SK-N-SH (cell line): ENCODE results near the gene LRMDA. TPM values are rescaled to one million over a fixed set of nuclear protein-coding genes. Genes with fewer than 3 reads are reported as not detected.

ENCODE experiments used
- CTCF ChIA-PET: fragments of 300-600, 350-600 bp; formaldehyde crosslinking; extraction: SDS; loops from one replicate; lab custom pipeline; 2021; lab: Yijun Ruan, JAX
- POLR2A ChIA-PET: fragments of 350-600 bp; sonication (Branson Sonifier 250); formaldehyde crosslinking; extraction: SDS; loops from one replicate; lab custom pipeline; 2020; ENCODE audit warnings: antibody characterized with exemption, inconsistent platforms; lab: Yijun Ruan, JAX
- DNase-seq: peaks from one replicate; pipeline ENCODE4 v3.0.0; 2012
- H2AFZ ChIP-seq: fragments of 200-600 bp; sonication (generic); 2 replicates; pipeline ENCODE4 v1.8.1; 2016; ENCODE audit warnings: antibody characterized with exemption, mild to moderate bottlenecking, low read depth
- H3F3A ChIP-seq: fragments of 200-600 bp; sonication (generic); replicated peaks from 2 replicates; pipeline ENCODE3; 2016; ENCODE audit warnings: antibody characterized with exemption, mild to moderate bottlenecking; ENCODE audit not compliant: insufficient read depth
- H3K27ac ChIP-seq, 2 experiments: fragments of 200-500 bp in 1 of 2; fragments of 200-600 bp in 1 of 2; sonication (Bioruptor generic) in 1 of 2; sonication (generic), shearing (Covaris generic) in 1 of 2; 2 replicates each; pipeline versions ENCODE4 v1.5.1 to v1.6.1; 2014 to 2016; ENCODE audit warnings: low read depth in 2 of 2, inconsistent platforms in 1 of 2, low read length in 1 of 2, mild to moderate bottlenecking in 1 of 2, mixed read lengths in 1 of 2
- H3K27me3 ChIP-seq: fragments of 200-600 bp; sonication (generic), shearing (Covaris generic); 2 replicates; pipeline ENCODE4 v1.6.1; 2016; ENCODE audit warnings: mixed run types; ENCODE audit not compliant: insufficient read depth
- H3K36me3 ChIP-seq, 2 experiments: fragments of 200-500 bp in 1 of 2; fragments of 200-600 bp in 1 of 2; sonication (Bioruptor generic) in 1 of 2; sonication (generic) in 1 of 2; replicated peaks in 1 of 2; 2 replicates each; pipeline versions ENCODE3 to v1.5.1; 2014 to 2016; ENCODE audit warnings: low read length in 1 of 2, mild to moderate bottlenecking in 1 of 2; ENCODE audit not compliant: insufficient read depth in 2 of 2, control insufficient read depth in 1 of 2
- H3K4me1 ChIP-seq, 2 experiments: fragments of 200-500 bp in 1 of 2; fragments of 200-600 bp in 1 of 2; sonication (Bioruptor generic) in 1 of 2; sonication (generic), shearing (Covaris generic) in 1 of 2; 2 replicates each; pipeline versions ENCODE4 v1.5.1 to v1.6.1; 2014 to 2016; ENCODE audit warnings: low read depth in 1 of 2, low read length in 1 of 2, mixed run types in 1 of 2; ENCODE audit not compliant: insufficient read depth in 2 of 2, control insufficient read depth in 1 of 2
- H3K4me2 ChIP-seq: fragments of 200-600 bp; sonication (generic), shearing (Covaris generic); 2 replicates; pipeline ENCODE4 v1.6.1; 2017; ENCODE audit warnings: mixed run types
- H3K4me3 ChIP-seq, 2 experiments: fragments of 200-500 bp in 1 of 2; fragments of 200-600 bp in 1 of 2; sonication (Bioruptor generic) in 1 of 2; sonication (generic), shearing (Covaris generic) in 1 of 2; 2 replicates each; pipeline versions ENCODE4 v1.5.1 to v1.8.1; 2014 to 2016; ENCODE audit warnings: low read depth in 2 of 2, inconsistent platforms in 1 of 2, low read length in 1 of 2, mild to moderate bottlenecking in 1 of 2, mixed read lengths in 1 of 2, moderate library complexity in 1 of 2
- H3K79me2 ChIP-seq: fragments of 200-600 bp; sonication (generic); 2 replicates; pipeline ENCODE4 v1.8.1; 2017; ENCODE audit warnings: mild to moderate bottlenecking; ENCODE audit not compliant: insufficient read depth
- H3K9ac ChIP-seq: fragments of 200-600 bp; sonication (generic); 2 replicates; pipeline ENCODE4 v1.6.1; 2017; ENCODE audit warnings: mixed run types
- H3K9me2 ChIP-seq: fragments of 200-600 bp; sonication (generic); 2 replicates; pipeline ENCODE4 v1.6.1; 2017; ENCODE audit warnings: mixed run types
- H3K9me3 ChIP-seq: fragments of 200-600 bp; sonication (generic); 2 replicates; pipeline ENCODE4 v1.6.1; 2017; ENCODE audit warnings: mixed run types, mild to moderate bottlenecking, moderate library complexity
- H4K20me1 ChIP-seq: fragments of 200-600 bp; sonication (generic); 2 replicates; pipeline ENCODE4 v1.6.1; 2017; ENCODE audit warnings: mild to moderate bottlenecking, mixed run types; ENCODE audit not compliant: insufficient read depth
- CHD2 ChIP-seq: fragments of 150-350 bp; IDR thresholded peaks from 2 replicates; pipeline ENCODE4 v1.6.1; 2018; ENCODE audit warnings: low read length; ENCODE audit not compliant: partially characterized antibody
- CTCF ChIP-seq: fragments of 200-600 bp; sonication (generic); IDR thresholded peaks from 2 replicates; pipeline ENCODE4 v1.6.1; 2017; ENCODE audit warnings: antibody characterized with exemption, mild to moderate bottlenecking, moderate library complexity
- ELF1 ChIP-seq: IDR thresholded peaks from 2 replicates; pipeline ENCODE4 v1.4.0; 2012
- GATA2 ChIP-seq: sonication (generic); formaldehyde crosslinking; IDR thresholded peaks from 2 replicates; pipeline ENCODE4 v1.5.0; 2020; ENCODE audit warnings: mild to moderate bottlenecking, missing genetic modification reagents
- JUND ChIP-seq: IDR thresholded peaks from 2 replicates; pipeline ENCODE4 v1.4.0; 2012
- PBX3 ChIP-seq: IDR thresholded peaks from 2 replicates; pipeline ENCODE4; 2012
- RAD21 ChIP-seq: IDR thresholded peaks from 2 replicates; pipeline ENCODE4 v1.6.1; 2012; ENCODE audit warnings: mild to moderate bottlenecking, low read length
- REST ChIP-seq: IDR thresholded peaks from 2 replicates; pipeline ENCODE4 v1.6.1; 2012; ENCODE audit warnings: mild to moderate bottlenecking, low read depth, low read length, moderate library complexity
- RXRA ChIP-seq: IDR thresholded peaks from 2 replicates; pipeline ENCODE4 v1.4.0; 2012; ENCODE audit warnings: low read depth, mild to moderate bottlenecking, borderline replicate concordance
- TAF1 ChIP-seq: IDR thresholded peaks from 2 replicates; pipeline ENCODE4 v1.6.1; 2012; ENCODE audit warnings: low read depth, mild to moderate bottlenecking, low read length, moderate library complexity, borderline replicate concordance
- TEAD4 ChIP-seq: IDR thresholded peaks from 2 replicates; pipeline ENCODE4 v1.4.0; 2012; ENCODE audit warnings: mild to moderate bottlenecking, borderline replicate concordance; ENCODE audit not compliant: insufficient read depth
- ZBTB33 ChIP-seq: IDR thresholded peaks from 2 replicates; pipeline ENCODE4 v1.4.0; 2012; ENCODE audit warnings: low read depth, borderline replicate concordance
- WGBS: methylation state at CpG from one replicate; pipeline ENCODE4 v1.1.6; 2017; ENCODE audit warnings: low lambda C conversion rate; 5-methylcytosine and 5-hydroxymethylcytosine counted together
- polyA plus RNA-seq, 3 experiments: library from polyadenylated mRNA; depleted of rRNA; stranded (reverse); fragments of >200 nt; gene quantifications; 2 replicates each; pipeline ENCODE4 v1.2.3, GENCODE V29; 2012

The LRMDA gene
- polyA plus RNA-seq, 1 of the 3 experiments (the other 2 are of a cell fraction) = 0.95 TPM

- CTCF ChIA-PET = no interaction called here
- no peak for TF ChIP-seq JUND
- TF ChIP-seq CHD2 = no peak
- TF ChIP-seq RAD21 = no peak
- TF ChIP-seq, all 33 proteins: peak for 0
- WGBS = 48% methylated on average over 2 of the region's 2 CpGs
These were observed 1146.0 kb downstream of the LRMDA start for GRCh38 chr10:76577455-76577854.

GRCh38 chr10:76581506-76582256, 1150.3 kb downstream of the LRMDA start:
- ChIA-PET POLR2A (no interaction called here), CTCF (no interaction called here)
- no peak overlapping the region for H3K4me3 ChIP-seq
- no peak overlapping the region for H2AFZ ChIP-seq
- H3K9me3 ChIP-seq = no peaks in the 10 kb centered on the region
- H3F3A ChIP-seq = peaks cover 5% of the 10 kb centered on the region
- DNase-seq = no peak
- H3K27ac ChIP-seq = no peak overlapping the region
- H3K4me1 ChIP-seq = no peaks in the 10 kb centered on the region; a peak in 2 of 4 replicates
- H3K79me2 ChIP-seq = no peaks in the 10 kb centered on the region
- H3K27me3 ChIP-seq = no peaks in the 10 kb centered on the region
- H3K9ac ChIP-seq = no peak overlapping the region
- H3K9me2 ChIP-seq = no peaks in the 10 kb centered on the region
- WGBS = 90% methylated on average over 4 of the region's 4 CpGs
- TF ChIP-seq JUND (no peak), RXRA (no peak), PBX3 (no peak)
- H4K20me1 ChIP-seq = no peaks in the 10 kb centered on the region
- no peaks in the 10 kb centered on the region for H3K36me3 ChIP-seq
- no peak overlapping the region for H3K4me2 ChIP-seq

More at GRCh38 chr10:76577455-76577854, 1146.0 kb downstream of the LRMDA start:
- H3K79me2 ChIP-seq = no peaks in the 10 kb centered on the region
- no peaks in the 10 kb centered on the region; a peak in 2 of 4 replicates for H3K4me1 ChIP-seq
- no peaks in the 10 kb centered on the region for H3F3A ChIP-seq
- POLR2A ChIA-PET = no interaction called here
- H3K9ac ChIP-seq = no peak overlapping the region
- no peak for DNase-seq
- no peaks in the 10 kb centered on the region for H4K20me1 ChIP-seq
- H3K27ac ChIP-seq = no peak overlapping the region
- no peak overlapping the region for H2AFZ ChIP-seq
- H3K4me2 ChIP-seq = no peak overlapping the region
- no peaks in the 10 kb centered on the region for H3K9me3 ChIP-seq
- H3K36me3 ChIP-seq = no peaks in the 10 kb centered on the region
- H3K27me3 ChIP-seq = no peaks in the 10 kb centered on the region
- H3K4me3 ChIP-seq = no peak overlapping the region
- no peaks in the 10 kb centered on the region for H3K9me2 ChIP-seq

GRCh38 chr10:76582531-76582930, 1151.1 kb downstream of the LRMDA start:
- H3K36me3 ChIP-seq = no peaks in the 10 kb centered on the region
- 87% methylated on average over 1 of the region's 1 CpG for WGBS
- CTCF ChIA-PET = no interaction called here
- H3K9me3 ChIP-seq = no peaks in the 10 kb centered on the region
- H3K4me3 ChIP-seq = no peak overlapping the region
- no peaks in the 10 kb centered on the region for H4K20me1 ChIP-seq
- H3K4me2 ChIP-seq = no peak overlapping the region
- H2AFZ ChIP-seq = no peak overlapping the region
- POLR2A ChIA-PET = no interaction called here
- no peaks in the 10 kb centered on the region for H3K9me2 ChIP-seq
- H3K27ac ChIP-seq = no peak overlapping the region
- no peaks in the 10 kb centered on the region for H3K27me3 ChIP-seq
- no peak overlapping the region for H3K9ac ChIP-seq
- no peaks in the 10 kb centered on the region; a peak in 1 of 4 replicates for H3K4me1 ChIP-seq
- no peaks in the 10 kb centered on the region for H3K79me2 ChIP-seq
- H3F3A ChIP-seq = peaks cover 5% of the 10 kb centered on the region
- DNase-seq = no peak
- TF ChIP-seq ZBTB33 = no peak
- TF ChIP-seq TAF1 = no peak
- no peak for TF ChIP-seq ELF1
- no peak for TF ChIP-seq GATA2 (CRISPR knock-in tag)
- no peak for TF ChIP-seq CTCF
- TF ChIP-seq REST = no peak
- TF ChIP-seq TEAD4 = no peak
- TF ChIP-seq RAD21 = no peak
- no peak for TF ChIP-seq JUND
